ENCODE measurements around the gene PIK3C3.

The PIK3C3 gene

GRCh38 chr18:41954827-41955613, at the start of gene PIK3C3:
TSS of gene PIK3C3 (plus strand) at chr18:41955234. CDS start at chr18:41955292, 58 bp downstream.
- peak within 1 kb of the TSS; percentile 88 for H3K4me3 ChIP-seq (ENCODE audit: low read depth, low read length)

- H3K4me3 ChIP-seq (ENCODE audit: low read depth, low read length), result no peak overlapping the region
Observed at GRCh38 chr18:41905786-41906527, 49.1 kb upstream of the PIK3C3 start.

GRCh38 chr18:41906528-41907146, 48.4 kb upstream of the PIK3C3 start:
- no peak overlapping the region for H3K4me3 ChIP-seq (ENCODE audit: low read depth, low read length)

GRCh38 chr18:41917181-41917580, 37.9 kb upstream of the PIK3C3 start:
- no peak overlapping the region for H3K4me3 ChIP-seq (ENCODE audit: low read depth, low read length)

GRCh38 chr18:41921770-41922169, 33.3 kb upstream of the PIK3C3 start:
- H3K4me3 ChIP-seq (ENCODE audit: low read depth, low read length), result no peak overlapping the region

GRCh38 chr18:41922176-41922575, 32.9 kb upstream of the PIK3C3 start:
- no peak overlapping the region for H3K4me3 ChIP-seq (ENCODE audit: low read depth, low read length)

GRCh38 chr18:41922841-41923240, 32.2 kb upstream of the PIK3C3 start:
- no peak overlapping the region for H3K4me3 ChIP-seq (ENCODE audit: low read depth, low read length)

GRCh38 chr18:41923446-41923845, 31.6 kb upstream of the PIK3C3 start:
- no peak overlapping the region for H3K4me3 ChIP-seq (ENCODE audit: low read depth, low read length)

GRCh38 chr18:41928581-41928980, 26.5 kb upstream of the PIK3C3 start:
- no peak overlapping the region for H3K4me3 ChIP-seq (ENCODE audit: low read depth, low read length)

GRCh38 chr18:41932899-41933298, 22.1 kb upstream of the PIK3C3 start:
- H3K4me3 ChIP-seq (ENCODE audit: low read depth, low read length), result no peak overlapping the region

GRCh38 chr18:41933778-41934177, 21.3 kb upstream of the PIK3C3 start:
- no peak overlapping the region for H3K4me3 ChIP-seq (ENCODE audit: low read depth, low read length)

GRCh38 chr18:41936471-41937134, 18.4 kb upstream of the PIK3C3 start:
- H3K4me3 ChIP-seq (ENCODE audit: low read depth, low read length), result no peak overlapping the region

GRCh38 chr18:41938445-41938844, 16.6 kb upstream of the PIK3C3 start:
- no peak overlapping the region for H3K4me3 ChIP-seq (ENCODE audit: low read depth, low read length)

- no peak overlapping the region for H3K4me3 ChIP-seq (ENCODE audit: low read depth, low read length)
Observed at GRCh38 chr18:41939326-41939725, 15.7 kb upstream of the PIK3C3 start.

- H3K4me3 ChIP-seq (ENCODE audit: low read depth, low read length), result no peak overlapping the region
Observed at GRCh38 chr18:41940506-41941215, 14.4 kb upstream of the PIK3C3 start.

GRCh38 chr18:41942254-41942653, 12.8 kb upstream of the PIK3C3 start:
- H3K4me3 ChIP-seq (ENCODE audit: low read depth, low read length), result no peak overlapping the region

- no peak overlapping the region for H3K4me3 ChIP-seq (ENCODE audit: low read depth, low read length)
Observed at GRCh38 chr18:41948544-41949110, 6.4 kb upstream of the PIK3C3 start.

GRCh38 chr18:41949206-41949920, 5.7 kb upstream of the PIK3C3 start:
- no peak overlapping the region for H3K4me3 ChIP-seq (ENCODE audit: low read depth, low read length)

GRCh38 chr18:41955688-41956087, 654 bp downstream of the PIK3C3 start:
- H3K4me3 ChIP-seq (ENCODE audit: low read depth, low read length), result peak overlapping the region; percentile 88

- H3K4me3 ChIP-seq (ENCODE audit: low read depth, low read length), result no peak overlapping the region
Observed at GRCh38 chr18:41959045-41959444, 4.0 kb downstream of the PIK3C3 start.

Measured in iPS-11a (cell line).